ENCODE results near the gene RHOC.
A peak's percentile ranks its signal among the peaks of the same experiment; 100 is the strongest.

RHOC gene

GRCh38 chr1:112702067-112702395 is 4.9 kb downstream of the RHOC start:
- no peak for DNase-seq (ENCODE audit: low read depth in 2 of 2)

GRCh38 chr1:112701227-112702066 is 5.5 kb downstream of the RHOC start:
- no peak for DNase-seq (ENCODE audit: low read depth in 2 of 2)

GRCh38 chr1:112700290-112701226 is 6.4 kb downstream of the RHOC start:
- DNase-seq (ENCODE audit: low read depth in 2 of 2), result peak in 1 of 2 donors; percentile 60

GRCh38 chr1:112699425-112700144 is 7.3 kb downstream of the RHOC start:
- DNase-seq (ENCODE audit: low read depth in 2 of 2), result no peak

- DNase-seq (ENCODE audit: low read depth in 2 of 2), result no peak
These were observed 8.3 kb downstream of the RHOC start for GRCh38 chr1:112698366-112699310.

GRCh38 chr1:112697781-112698201 is 9.1 kb downstream of the RHOC start:
- no peak for DNase-seq (ENCODE audit: low read depth in 2 of 2)

DNA sequence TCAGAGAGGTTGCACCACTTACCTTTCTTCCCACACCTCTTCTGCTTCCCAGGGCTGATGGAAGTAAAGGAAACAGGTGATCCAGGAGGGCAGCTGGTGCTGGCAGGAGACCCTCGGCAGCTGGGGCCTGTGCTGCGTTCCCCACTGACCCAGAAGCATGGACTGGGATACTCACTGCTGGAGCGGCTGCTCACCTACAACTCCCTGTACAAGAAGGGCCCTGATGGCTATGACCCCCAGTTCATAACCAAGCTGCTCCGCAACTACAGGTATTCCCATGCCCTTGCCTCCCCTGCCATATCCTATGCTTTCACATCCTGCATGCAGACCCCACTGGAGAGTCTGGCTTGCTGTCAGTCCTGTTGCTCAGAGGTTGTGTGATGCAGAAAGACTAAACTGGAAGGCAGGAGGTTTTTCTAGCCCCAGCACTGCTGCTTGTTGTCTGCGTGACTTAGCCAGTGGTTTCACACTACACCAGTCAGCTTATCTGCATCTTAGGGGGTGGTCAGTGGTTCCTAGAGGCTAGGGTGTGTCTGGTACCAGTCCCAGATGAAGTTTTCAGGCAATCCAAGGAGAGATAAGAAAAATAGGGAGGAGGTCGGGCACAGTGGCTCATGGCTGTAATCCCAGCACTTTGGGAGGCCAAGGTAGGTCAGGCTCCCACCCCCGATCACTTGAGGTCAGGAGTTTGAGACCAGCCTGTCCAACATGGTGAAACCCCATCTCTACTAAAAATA is 10.2 kb downstream of the RHOC start:
- DNase-seq (ENCODE audit: low read depth in 2 of 2), result no peak

- DNase-seq (ENCODE audit: low read depth in 2 of 2), result no peak
These were observed 11.7 kb downstream of the RHOC start for GRCh38 chr1:112695276-112695675.

- no peak for DNase-seq (ENCODE audit: low read depth in 2 of 2)
These were observed 12.5 kb downstream of the RHOC start for GRCh38 chr1:112694363-112694929.

- no peak for DNase-seq (ENCODE audit: low read depth in 2 of 2)
These were observed 13.1 kb downstream of the RHOC start for GRCh38 chr1:112693821-112694220.

- no peak for DNase-seq (ENCODE audit: low read depth in 2 of 2)
These were observed 14.2 kb downstream of the RHOC start for GRCh38 chr1:112692681-112693080.

- DNase-seq (ENCODE audit: low read depth in 2 of 2), result no peak
These were observed 17.1 kb downstream of the RHOC start for GRCh38 chr1:112689842-112690237.

DNA sequence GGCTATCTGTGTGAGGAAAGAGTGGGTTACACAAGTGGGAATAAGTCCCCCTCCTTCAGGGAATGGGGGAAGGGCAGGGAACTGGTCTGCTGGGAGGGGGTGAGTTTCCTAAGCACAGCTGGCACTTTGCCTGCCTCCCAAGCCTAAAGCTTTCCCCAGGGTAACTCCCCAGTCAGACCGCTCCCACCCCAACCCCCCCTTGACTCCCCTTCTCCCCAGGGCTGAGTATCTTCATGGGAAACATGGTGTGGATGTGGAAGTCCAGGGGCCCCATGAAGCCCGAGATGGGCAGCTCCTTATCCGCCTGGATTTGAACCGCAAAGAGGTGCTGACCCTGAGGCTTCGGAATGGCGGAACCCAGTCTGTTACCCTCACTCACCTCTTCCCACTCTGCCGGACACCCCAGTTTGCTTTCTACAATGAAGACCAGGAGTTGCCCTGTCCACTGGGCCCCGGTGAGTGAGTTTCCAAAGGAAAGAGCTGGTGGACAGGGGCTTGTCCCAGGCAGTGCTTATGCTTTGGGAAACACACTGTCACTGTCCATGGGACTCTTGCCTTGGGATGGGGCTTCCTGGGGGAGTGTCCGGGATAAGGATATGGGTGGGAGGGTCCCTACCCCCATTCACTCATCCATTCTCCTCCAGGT is 17.6 kb downstream of the RHOC start:
- no peak for DNase-seq (ENCODE audit: low read depth in 2 of 2)

- no peak for DNase-seq (ENCODE audit: low read depth in 2 of 2)
These were observed 18.1 kb downstream of the RHOC start for GRCh38 chr1:112688781-112689193.

DNA sequence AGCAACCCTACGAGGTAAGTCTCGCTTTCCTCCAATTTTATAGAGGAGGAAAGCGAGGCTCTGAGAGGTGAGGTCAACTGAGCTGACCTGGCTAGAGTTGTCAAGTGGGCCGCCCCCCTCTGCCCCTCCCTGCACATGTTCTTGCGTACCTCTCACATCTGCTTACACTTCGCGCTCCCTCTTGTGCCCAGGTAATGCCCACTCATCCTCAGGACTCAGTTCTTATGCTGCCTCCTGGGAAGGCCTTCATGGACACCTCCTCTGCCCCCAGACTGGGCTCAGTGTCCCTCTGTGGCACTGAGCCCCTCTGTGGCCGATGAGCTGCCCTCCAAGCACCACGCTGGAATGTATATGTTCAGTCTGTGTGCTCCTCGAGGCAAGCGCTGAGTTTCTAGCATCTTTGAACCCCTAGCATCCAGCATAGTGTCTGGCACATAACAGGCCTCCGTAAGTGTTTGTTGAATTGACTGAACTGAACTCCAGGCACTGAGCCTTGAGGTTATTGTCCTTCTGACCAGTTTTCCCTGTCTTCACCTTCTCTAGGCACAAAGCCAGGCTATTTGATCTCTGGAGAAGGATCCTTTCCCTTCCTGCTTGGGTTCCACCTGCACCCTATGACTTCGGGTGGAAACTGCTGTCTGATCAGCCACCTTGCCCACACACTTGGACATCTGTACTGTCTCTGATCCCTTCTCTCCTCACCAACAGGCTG is 19.0 kb downstream of the RHOC start:
- no peak for DNase-seq (ENCODE audit: low read depth in 2 of 2)

DNA sequence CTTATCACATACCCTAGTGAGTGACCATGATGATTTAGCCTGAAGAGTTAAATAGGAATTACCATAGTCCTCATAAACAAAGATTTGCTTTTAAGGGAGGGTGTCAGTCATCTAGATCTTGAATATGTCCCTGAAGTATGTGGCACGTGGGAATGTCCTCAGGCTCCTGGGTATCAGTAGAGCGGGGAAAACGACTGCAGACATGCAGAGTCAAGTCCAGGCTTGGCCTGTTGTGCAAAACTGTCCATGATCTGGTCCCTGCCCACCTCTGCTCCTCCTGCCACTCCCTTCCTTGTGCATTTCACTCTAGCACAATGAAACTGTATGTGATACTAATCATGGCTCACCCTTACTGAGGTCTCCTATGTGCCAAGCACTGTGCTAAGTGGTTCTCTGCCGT is 19.6 kb downstream of the RHOC start:
- DNase-seq (ENCODE audit: low read depth in 2 of 2), result no peak

DNA sequence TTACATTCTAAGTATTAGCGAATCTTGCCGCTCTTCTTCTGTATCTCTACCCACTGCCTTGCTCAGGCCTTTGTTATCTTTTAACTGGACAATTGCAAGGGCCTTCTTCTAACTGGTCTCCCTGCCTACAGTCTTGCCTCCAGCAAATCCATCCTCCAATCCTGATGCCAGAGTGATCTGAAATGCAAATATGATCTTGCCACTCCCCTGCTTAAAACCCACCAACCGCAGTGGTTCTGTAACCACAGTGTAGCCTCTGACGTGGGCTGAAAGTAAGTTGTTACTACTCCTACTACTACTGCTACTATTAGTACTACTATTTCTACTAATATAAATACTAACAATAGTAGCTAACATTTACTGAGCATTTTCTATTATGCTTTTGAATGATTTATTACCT is 20.1 kb downstream of the RHOC start:
- DNase-seq (ENCODE audit: low read depth in 2 of 2), result no peak

DNA sequence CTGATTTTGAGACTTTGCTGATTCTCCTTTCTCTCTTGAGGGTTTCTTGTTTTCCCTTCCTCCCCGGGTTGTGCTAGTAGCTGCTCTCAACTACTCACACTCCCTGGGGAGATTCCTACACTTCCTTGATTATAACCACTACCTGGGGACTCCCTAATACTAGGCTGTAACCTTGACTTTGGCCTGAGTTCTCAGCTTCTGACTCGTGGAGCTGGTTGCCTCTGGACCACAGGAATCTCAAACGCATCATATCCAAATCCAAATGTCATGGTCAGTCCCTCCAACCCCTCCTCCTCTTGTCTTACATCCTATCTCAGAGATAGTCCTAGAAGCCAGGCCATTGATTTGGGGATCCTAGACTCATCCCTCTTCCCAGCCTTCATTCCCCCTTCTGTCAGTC is 20.5 kb downstream of the RHOC start:
- no peak for DNase-seq (ENCODE audit: low read depth in 2 of 2)

- DNase-seq (ENCODE audit: low read depth in 2 of 2), result no peak
These were observed 21.0 kb downstream of the RHOC start for GRCh38 chr1:112685913-112686312.

All from activated CD4-positive, alpha-beta T cell treated with anti-CD3 and anti-CD28 coated beads for 24 hours (primary cell).